GM19035 (cell line): ENCODE data around the gene APOL3.
"Not testable (repeated sequence)": the region's sequence is repeated elsewhere in the genome, so short reads cannot be mapped to it uniquely, and the experiment has no call there.

Source experiments
- ATAC-seq: cut with Tn5 transposase; IDR thresholded peaks from one replicate; pipeline ENCODE4 v1.9.1; 2021; ENCODE audit not compliant: unreplicated experiment

APOL3 gene

GRCh38 chr22:36136988-36137387 lies 23.6 kb downstream of the APOL3 start:
- no peak for ATAC-seq

DNA sequence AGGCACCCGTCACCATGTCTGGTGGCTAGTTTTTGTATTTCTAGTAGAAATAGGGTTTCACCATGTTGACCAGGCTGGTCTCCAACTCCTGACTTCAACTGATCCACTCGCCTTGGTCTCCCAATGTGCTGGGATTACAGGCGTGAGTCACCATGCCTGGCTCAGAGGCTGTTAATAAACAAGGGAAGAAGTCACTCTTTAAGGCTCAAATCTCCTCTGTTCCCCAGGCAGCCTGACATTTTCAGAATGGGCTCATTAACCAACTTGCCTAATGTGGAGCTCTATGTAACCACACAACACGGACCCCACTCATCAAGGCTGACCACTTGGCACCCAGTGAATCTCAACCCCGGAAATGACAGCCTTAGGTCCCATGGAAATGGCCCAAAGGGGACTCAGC lies 24.1 kb downstream of the APOL3 start:
- ATAC-seq: no peak

- ATAC-seq: no peak
Observed at GRCh38 chr22:36135306-36135980, 25.1 kb downstream of the APOL3 start.

DNA sequence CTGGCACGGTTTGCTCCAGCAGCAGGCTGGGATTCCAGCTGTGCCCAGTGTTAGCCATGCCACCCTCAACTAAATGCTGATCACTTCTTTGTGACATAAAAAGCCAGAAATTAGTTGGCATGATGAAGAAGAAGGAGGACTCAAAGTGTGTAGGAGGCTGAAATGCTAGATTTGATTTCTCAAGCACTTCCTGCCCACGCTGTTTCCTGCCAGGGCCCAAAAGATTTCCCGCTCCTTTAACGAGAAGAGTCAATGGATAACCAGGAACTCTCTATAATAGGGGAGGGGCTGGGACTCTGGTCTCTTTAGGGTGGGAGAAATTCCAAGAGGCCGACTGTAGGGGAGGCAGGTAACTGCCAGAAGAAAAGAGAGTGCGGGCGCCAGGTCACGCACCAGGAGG lies 26.4 kb downstream of the APOL3 start:
- ATAC-seq: no peak

- no peak for ATAC-seq
Observed at GRCh38 chr22:36131907-36132306, 28.6 kb downstream of the APOL3 start.

DNA sequence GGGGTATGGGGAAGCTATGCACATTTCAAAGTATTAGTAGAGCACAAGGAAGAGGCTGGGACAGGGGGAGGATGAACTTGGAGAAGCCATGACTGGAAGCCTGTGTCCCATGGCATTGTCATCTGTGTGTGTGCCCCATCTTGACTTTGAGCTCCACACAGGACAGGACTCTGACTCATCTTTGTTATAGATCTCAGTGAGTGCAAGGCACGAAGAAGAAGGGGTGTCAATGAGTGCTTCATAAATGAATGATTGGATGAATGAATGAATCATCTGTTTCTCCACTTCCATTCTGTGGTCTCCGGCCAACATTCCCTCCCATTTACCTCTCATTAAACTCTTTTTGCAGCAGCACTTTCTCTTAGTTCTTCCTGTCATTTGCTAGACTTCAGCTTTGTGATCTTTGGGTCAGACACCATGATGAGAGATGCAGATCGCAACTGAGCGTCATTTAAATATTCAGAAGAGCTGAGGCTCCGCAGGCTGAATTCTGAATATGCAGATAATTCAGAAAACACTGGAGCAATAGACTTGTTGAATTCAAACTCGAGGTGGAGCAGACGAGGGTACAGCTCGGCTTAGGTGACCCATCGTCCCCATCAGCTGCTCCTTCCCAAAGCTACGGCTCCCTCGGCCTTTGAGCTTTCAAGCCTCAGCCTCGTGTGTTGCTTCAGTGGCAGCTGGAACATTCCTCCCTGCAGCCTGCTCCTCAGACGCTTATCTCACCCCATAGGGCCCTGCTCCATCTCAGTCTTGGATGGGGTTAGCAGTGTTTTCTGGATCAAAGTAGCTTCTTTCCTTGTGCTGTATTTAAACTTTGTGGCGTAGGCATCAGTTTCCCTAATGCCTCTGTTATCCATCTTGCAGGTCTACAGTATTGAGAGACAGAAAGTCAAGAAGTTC lies 30.8 kb downstream of the APOL3 start:
- ATAC-seq: no peak

- ATAC-seq: no peak
Observed at GRCh38 chr22:36129071-36129470, 31.5 kb downstream of the APOL3 start.

- no peak for ATAC-seq
Observed at GRCh38 chr22:36125994-36126531, 34.5 kb downstream of the APOL3 start.

DNA sequence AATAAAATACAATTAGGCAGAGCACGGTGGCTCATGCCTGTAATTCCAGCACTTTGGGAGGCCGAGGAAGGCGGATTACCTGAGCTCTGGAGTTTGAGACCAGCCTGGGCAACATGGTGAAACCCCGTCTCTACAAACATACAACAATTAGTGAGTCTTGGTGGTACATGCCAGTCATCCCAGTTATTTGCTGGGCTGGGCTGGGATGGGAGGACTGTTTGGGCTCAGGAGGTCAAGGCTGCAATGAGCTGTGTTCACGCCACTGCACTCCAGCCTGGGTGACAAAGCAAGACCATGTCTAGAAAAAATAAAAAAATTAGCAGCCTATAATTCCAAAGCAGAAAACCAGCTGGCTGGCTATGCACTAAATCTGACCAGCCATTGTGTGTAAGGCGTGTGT lies 35.1 kb downstream of the APOL3 start:
- no peak for ATAC-seq

DNA sequence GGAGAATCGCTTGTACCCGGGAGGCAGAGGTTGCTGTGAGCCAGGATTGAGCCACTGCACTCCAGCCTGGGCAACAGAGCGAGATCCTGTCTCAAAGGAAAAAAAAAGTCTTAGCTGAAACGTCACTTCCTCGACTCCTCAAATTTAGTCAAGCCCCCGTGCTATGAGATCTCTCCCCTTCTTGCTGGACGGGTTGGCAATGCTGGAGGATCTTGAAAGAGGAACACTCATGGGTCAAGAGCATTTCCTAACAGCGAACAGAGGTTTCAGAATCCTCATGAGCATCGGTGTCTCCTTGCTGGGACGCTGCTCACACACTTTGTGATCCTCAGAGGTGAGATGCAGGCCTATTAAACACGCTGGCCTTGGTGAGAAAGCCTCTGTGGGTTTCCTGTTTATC lies 35.9 kb downstream of the APOL3 start:
- no peak for ATAC-seq

DNA sequence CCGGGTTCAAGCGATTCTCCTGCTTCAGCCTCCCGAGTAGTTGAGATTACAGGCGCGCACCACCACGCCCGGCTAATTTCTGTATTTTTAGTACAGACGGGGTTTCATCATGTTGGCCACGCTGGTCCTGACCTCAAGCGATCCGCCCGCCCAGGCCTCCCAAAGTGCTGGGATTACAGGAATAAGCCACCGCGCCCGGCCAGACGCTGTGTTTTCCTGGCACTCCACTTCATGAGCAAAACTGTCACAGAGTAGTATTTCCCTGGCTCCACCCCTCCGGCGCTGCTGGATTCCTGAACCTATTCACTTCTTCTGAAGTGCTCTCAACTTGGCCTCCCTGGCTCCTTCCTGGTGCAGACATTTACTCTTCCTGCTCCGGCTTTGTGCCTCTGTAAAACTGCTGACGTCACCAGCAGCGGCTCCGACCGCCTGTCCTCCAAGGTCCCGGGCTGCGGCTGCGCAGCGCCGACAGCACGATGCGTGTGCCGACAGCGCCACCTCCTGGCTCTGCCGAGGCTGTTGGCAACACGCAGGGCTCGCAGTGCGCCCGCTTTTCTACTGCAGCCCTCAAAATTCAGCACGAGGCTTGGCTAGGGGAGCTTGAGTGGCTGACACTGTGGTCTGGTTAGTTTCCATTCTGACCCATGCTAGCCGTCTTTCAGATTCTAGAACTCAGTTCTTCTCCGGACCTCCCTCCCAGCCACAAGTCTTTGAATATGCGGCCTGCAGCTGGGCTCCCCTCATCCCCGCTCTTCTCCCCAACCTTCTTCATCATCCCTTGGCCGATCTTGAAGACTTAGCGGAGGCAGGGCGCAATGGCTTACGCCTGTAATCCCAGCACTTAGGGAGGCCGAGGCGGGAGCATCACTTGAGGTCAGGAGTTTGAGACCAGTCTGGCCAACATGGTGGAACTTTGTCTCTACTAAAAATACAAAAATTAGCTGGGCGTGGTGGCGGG lies 36.6 kb downstream of the APOL3 start:
- ATAC-seq: peak; percentile 90

GRCh38 chr22:36120621-36121351 lies 39.8 kb downstream of the APOL3 start:
- ATAC-seq: not testable (repeated sequence)

GRCh38 chr22:36117053-36117554 lies 43.5 kb downstream of the APOL3 start:
- ATAC-seq: no peak

DNA sequence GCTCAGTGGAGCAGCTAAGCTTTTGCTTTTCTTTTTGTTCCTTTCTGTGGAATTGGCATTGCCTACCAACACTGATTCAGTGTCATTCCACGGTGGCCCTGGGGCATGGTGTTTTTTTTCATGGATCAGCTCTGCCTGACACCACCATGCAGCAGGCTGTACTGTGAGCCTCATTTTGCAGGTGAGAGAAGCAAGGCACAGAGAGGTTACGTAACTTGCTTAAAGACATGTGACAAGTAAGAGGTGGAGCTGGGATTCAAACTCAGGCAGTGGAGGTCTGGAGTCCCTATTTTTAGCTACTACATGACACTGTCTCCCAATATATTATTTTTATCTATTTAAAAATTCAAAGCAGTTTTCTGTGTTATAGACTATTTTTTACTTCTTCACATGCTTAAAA lies 44.4 kb downstream of the APOL3 start:
- ATAC-seq: no peak

GRCh38 chr22:36113121-36113520 lies 47.4 kb downstream of the APOL3 start:
- no peak for ATAC-seq

DNA sequence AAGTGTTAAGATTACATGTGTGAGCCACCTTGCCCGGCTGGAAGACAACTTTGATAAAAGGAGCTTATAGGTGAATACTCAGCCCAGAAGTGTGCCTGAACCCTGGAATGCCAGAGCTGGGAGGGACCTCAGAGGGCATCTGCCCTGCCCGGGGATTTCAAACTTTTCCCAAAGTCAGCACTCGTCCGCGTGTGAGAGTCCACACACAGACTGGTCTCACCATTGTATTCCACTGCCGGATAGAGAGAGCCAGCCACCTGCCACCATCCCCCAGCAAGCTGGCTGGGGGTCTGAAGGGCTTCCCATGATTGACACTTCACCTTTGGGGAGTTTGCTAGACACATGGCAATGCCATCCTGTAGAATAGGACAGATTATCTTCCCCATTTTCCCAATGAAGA lies 49.2 kb downstream of the APOL3 start:
- no peak for ATAC-seq

DNA sequence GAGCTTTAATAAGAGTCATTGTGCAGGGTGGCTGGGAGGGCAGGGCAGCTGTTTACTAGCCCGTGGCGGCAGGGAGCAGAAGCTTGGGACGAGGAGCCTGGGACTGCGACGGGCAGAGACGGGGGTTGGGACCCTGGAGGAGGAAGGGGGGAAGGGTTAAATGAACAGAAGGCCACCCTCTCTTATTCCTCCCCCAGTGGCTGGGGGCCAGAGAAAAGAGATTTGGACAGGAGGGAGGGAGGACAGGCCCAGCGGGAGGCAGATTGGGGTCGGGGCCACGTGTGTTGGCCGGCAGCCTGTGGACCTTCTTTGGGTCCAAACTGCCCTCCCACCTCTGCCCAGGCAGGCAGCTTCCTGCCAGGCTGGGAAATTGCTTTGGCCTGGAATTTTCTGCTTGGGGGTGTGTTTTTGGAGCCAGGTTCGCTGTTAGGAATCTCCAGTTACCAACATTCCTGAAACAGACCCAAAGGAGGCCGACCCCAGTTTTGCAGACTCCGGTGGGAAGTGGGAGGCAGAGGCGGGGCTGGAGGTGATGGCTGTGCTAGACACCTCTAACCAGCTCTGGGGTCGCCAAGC lies 50.2 kb downstream of the APOL3 start:
- no peak for ATAC-seq

DNA sequence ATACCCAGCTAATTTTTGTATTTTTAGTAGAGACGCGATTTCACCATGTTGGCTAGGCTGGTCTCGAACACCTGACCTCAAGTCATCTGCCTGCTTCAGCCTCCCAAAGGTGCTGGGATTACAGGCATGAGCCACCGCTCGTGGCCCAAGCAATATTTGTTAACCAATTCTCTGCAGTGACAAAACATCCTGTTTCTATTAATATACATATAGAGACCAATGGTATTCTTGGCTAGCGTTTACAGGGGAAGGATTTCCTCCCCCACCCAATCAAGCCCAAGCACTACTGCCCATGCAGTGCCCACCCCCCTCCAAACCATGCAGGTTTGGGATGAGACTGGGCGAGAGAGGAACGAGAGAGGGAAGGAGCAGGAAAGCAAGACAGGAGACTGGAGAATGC lies 53.1 kb downstream of the APOL3 start:
- ATAC-seq: no peak

- no peak for ATAC-seq
Observed at GRCh38 chr22:36106910-36107309, 53.6 kb downstream of the APOL3 start.

GRCh38 chr22:36104988-36105387 lies 55.6 kb downstream of the APOL3 start:
- ATAC-seq: no peak
